Vagina (tissue), 2 donors: ENCODE results near the gene ZNF660.

ENCODE experiments used
- CTCF ChIP-seq, 3 experiments: fragments of 450-650 bp in 2 of 3; fragments of 200-600 bp in 1 of 3; sonication (generic) in 1 of 3; IDR thresholded peaks; one replicate each; pipeline ENCODE4 v1.5.1; 2017 to 2019; ENCODE audit warnings: antibody characterized with exemption in 3 of 3, mild to moderate bottlenecking in 2 of 3, moderate library complexity in 2 of 3
- POLR2A ChIP-seq, 2 donors: fragments of 450-650 bp; IDR thresholded peaks; one replicate each; pipeline ENCODE4 v1.6.1; 2017; ENCODE audit warnings: antibody characterized with exemption in 2 of 2, mild to moderate bottlenecking in 2 of 2, moderate library complexity in 2 of 2

- TF ChIP-seq CTCF (IDR thresholded peaks at IDR 0.05) (no peak), POLR2A (IDR thresholded peaks at IDR 0.05) (no peak)
Measured at GRCh38 chr3:44557074-44557473, 27.7 kb upstream of the ZNF660 start.
